Uterus (tissue), 4 donors: ENCODE data around the gene LMO3. TPM values are rescaled to one million over a fixed set of nuclear protein-coding genes. Genes with fewer than 3 reads are reported as not detected.

Experiments
- DNase-seq, 2 donors: peaks; one replicate each; pipeline ENCODE4 v3.0.0-alpha.2; 2019 to 2020
- H3K27ac ChIP-seq, 2 donors: fragments of 200-600 bp; sonication (generic); 1 replicate in 1 of 2; 2 replicates in 1 of 2; pipeline ENCODE4 v1.5.1; 2016 to 2018
- H3K27me3 ChIP-seq, 2 donors: fragments of 200-600 bp; sonication (generic); one replicate each; pipeline ENCODE4 v1.5.1; 2018 to 2019; ENCODE audit warnings: control low read depth in 1 of 2
- H3K36me3 ChIP-seq, 2 donors: fragments of 200-600 bp; sonication (generic); one replicate each; pipeline ENCODE4 v1.5.1; 2019; ENCODE audit warnings: control low read depth in 1 of 2
- H3K4me1 ChIP-seq, 2 donors: fragments of 200-600 bp; sonication (generic); one replicate each; pipeline ENCODE4 v1.5.1; 2018 to 2019; ENCODE audit warnings: control low read depth in 1 of 2
- H3K4me3 ChIP-seq, 2 donors: fragments of 200-600 bp; sonication (generic); 1 replicate in 1 of 2; 2 replicates in 1 of 2; pipeline ENCODE4 v1.5.1; 2018 to 2019; ENCODE audit warnings: mild to moderate bottlenecking in 1 of 2
- H3K9me3 ChIP-seq, 2 donors: fragments of 200-600 bp; sonication (generic); one replicate each; pipeline ENCODE4 v1.5.1; 2019; ENCODE audit warnings: control low read depth in 1 of 2
- CTCF ChIP-seq, 4 experiments: fragments of 200-600 bp in 2 of 4; fragments of 450-650 bp in 2 of 4; sonication (generic) in 2 of 4; IDR thresholded peaks; one replicate each; pipeline ENCODE4 v1.5.1; 2016 to 2019; ENCODE audit warnings: antibody characterized with exemption in 4 of 4, mild to moderate bottlenecking in 2 of 4, moderate library complexity in 1 of 4
- POLR2A ChIP-seq, 2 donors: fragments of 450-650 bp; IDR thresholded peaks; one replicate each; pipeline ENCODE4 v1.6.1; 2016; ENCODE audit warnings: antibody characterized with exemption in 2 of 2, mild to moderate bottlenecking in 1 of 2, moderate library complexity in 1 of 2
- intact Hi-C: fragments of 100-400 bp; cut with DNase I; formaldehyde crosslinking; loops from one replicate; pipeline ENCODE4 v1.15.1; 2023; ENCODE audit warnings: low total_unique reads
- total RNA-seq, 4 donors: library from RNA; depleted of rRNA in 3 of 4; stranded (reverse); fragments of >200 nt in 3 of 4; gene quantifications; one replicate each; pipeline versions ENCODE4 v1.1.0 to v1.2.4, GENCODE V29; 2014 to 2023
- donor health status: DM: yes; HTN: yes; CAD: no.

The LMO3 gene
- 100 to 1,000 TPM in 1 of 4 donors, 10 to 100 TPM in 3; 20.9 to 130 (median 67.8) TPM for total RNA-seq

DNA sequence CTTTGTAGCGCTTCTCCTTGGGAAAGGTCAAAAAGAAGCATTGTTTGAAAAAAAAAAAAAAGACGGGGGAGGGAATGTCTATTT, at the start of gene LMO3:
Gene LMO3, minus strand, starts transcription at position 46 of the 84 bp plus-strand sequence. CDS start 5,302 bp downstream, outside the sequence.
- peak within 1 kb of the TSS; percentile 89 to 94 for H3K27ac ChIP-seq
- intact Hi-C loops = no loop called here
- TF ChIP-seq POLR2A (IDR thresholded peaks at IDR 0.05) = no peak
- no peak for TF ChIP-seq CTCF (IDR thresholded peaks at IDR 0.05)
- no peak for DNase-seq
- no peaks in the 10 kb centered on the region for H3K27me3 ChIP-seq
- H3K4me3 ChIP-seq = peak within 1 kb of the TSS; percentile 49 to 51
- H3K9me3 ChIP-seq = no peaks in the 10 kb centered on the region
- H3K4me1 ChIP-seq = no peaks in the 10 kb centered on the region
- no peaks in the 10 kb centered on the region for H3K36me3 ChIP-seq

DNA sequence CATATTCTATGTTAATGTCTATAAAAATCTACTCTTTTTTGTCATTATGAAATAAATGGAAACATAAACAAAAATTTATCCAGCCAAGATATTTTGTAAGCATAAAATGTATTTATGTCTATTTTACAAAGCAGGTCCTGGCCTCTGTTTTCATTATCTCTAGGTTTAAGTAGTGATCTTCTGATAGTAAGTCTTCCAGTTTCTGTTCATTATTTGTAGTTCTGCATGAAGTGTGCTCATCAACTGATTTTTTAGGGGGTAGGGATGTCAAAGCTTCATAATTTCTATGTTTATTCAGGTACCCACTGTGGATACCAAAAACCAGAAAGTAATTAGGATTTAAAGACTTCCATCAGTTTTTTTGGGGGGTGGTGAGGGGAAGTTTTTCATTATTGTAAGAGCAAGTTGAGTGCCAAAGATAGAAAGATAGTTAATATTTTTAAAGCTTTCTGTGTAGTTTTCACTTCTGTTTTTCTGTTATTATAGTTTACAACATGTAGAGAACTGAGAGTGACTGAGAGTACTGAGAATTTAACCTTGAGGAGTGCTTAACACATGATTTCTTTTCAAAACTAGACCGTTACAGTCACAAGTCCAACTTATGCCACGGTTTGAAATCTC, 30.6 kb upstream of the LMO3 start:
- Histone ChIP-seq H3K4me3 (no peak overlapping the region), H3K27ac (no peak overlapping the region), H3K36me3 (no peaks in the 10 kb centered on the region), H3K27me3 (no peaks in the 10 kb centered on the region), H3K9me3 (no peaks in the 10 kb centered on the region), H3K4me1 (no peaks in the 10 kb centered on the region)
- DNase-seq = no peak
- TF ChIP-seq POLR2A (IDR thresholded peaks at IDR 0.05) = no peak
- TF ChIP-seq CTCF (IDR thresholded peaks at IDR 0.05) = no peak
- intact Hi-C loops = no loop called here

GRCh38 chr12:16634786-16635185, 28.8 kb upstream of the LMO3 start:
- intact Hi-C loops = no loop called here
- no peak for DNase-seq
- Histone ChIP-seq H3K4me1 (no peaks in the 10 kb centered on the region), H3K27ac (no peak overlapping the region), H3K9me3 (no peaks in the 10 kb centered on the region), H3K27me3 (no peaks in the 10 kb centered on the region), H3K36me3 (no peaks in the 10 kb centered on the region), H3K4me3 (no peak overlapping the region)
- no peak for TF ChIP-seq POLR2A (IDR thresholded peaks at IDR 0.05)
- TF ChIP-seq CTCF (IDR thresholded peaks at IDR 0.05) = no peak

GRCh38 chr12:16626991-16627390, 21.0 kb upstream of the LMO3 start:
- H3K9me3 ChIP-seq = no peaks in the 10 kb centered on the region
- no peak for TF ChIP-seq CTCF (IDR thresholded peaks at IDR 0.05)
- no peak for TF ChIP-seq POLR2A (IDR thresholded peaks at IDR 0.05)
- H3K4me3 ChIP-seq = no peak overlapping the region
- no peaks in the 10 kb centered on the region for H3K36me3 ChIP-seq
- H3K27me3 ChIP-seq = no peaks in the 10 kb centered on the region
- H3K27ac ChIP-seq = no peak overlapping the region
- no peaks in the 10 kb centered on the region for H3K4me1 ChIP-seq
- no peak for DNase-seq
- intact Hi-C loops = no loop called here

DNA sequence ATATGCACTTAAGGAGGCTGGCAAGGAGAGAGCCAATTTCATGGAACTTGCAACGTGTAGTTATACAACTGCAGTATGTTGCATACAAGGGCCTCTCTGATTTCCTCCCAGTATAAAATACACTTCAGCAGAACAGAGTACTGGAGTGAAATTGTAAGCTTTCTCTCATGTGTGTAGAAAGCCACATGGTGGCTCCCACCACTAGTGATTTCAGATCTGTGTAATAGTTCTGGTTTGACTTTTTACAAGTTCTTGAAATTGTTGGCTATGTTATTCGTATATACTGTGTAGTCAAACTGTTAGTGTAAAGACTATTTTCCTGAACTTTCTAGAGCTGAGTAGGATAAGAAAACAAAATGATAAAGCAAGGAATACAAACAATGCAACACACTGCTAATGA, 16.4 kb upstream of the LMO3 start:
- no peaks in the 10 kb centered on the region for H3K36me3 ChIP-seq
- no peak overlapping the region for H3K4me3 ChIP-seq
- intact Hi-C loops = no loop called here
- no peaks in the 10 kb centered on the region for H3K9me3 ChIP-seq
- DNase-seq = no peak
- no peaks in the 10 kb centered on the region for H3K27me3 ChIP-seq
- TF ChIP-seq CTCF (IDR thresholded peaks at IDR 0.05) (no peak), POLR2A (IDR thresholded peaks at IDR 0.05) (no peak)
- no peaks in the 10 kb centered on the region for H3K4me1 ChIP-seq
- H3K27ac ChIP-seq = no peak overlapping the region
